Right kidney (tissue), 1 donor: ENCODE measurements around the gene FXYD4.
"Not testable (repeated sequence)": the region's sequence is repeated elsewhere in the genome, so short reads cannot be mapped to it uniquely, and the experiment has no call there.

Experiments
- DNase-seq: peaks from one replicate; pipeline ENCODE4 v3.0.0-alpha.2; 2016

FXYD4 gene

GRCh38 chr10:43376046-43376635 is 4.7 kb downstream of the FXYD4 start:
- DNase-seq, result no peak

- peak; percentile 35 for DNase-seq
These were observed 5.5 kb downstream of the FXYD4 start for GRCh38 chr10:43376828-43377423.

GRCh38 chr10:43377424-43377883 is 6.0 kb downstream of the FXYD4 start:
- DNase-seq, result peak; percentile 35

- no peak for DNase-seq
These were observed 9.3 kb downstream of the FXYD4 start for GRCh38 chr10:43380610-43381222.

- no peak for DNase-seq
These were observed 12.0 kb downstream of the FXYD4 start for GRCh38 chr10:43383204-43383971.

GRCh38 chr10:43384252-43385221 is 13.1 kb downstream of the FXYD4 start:
- no peak for DNase-seq

- no peak for DNase-seq
These were observed 14.1 kb downstream of the FXYD4 start for GRCh38 chr10:43385412-43386004.

GRCh38 chr10:43386549-43386948 is 15.1 kb downstream of the FXYD4 start:
- DNase-seq, result no peak

- DNase-seq, result no peak
These were observed 15.7 kb downstream of the FXYD4 start for GRCh38 chr10:43386981-43387677.

GRCh38 chr10:43387678-43388032 is 16.2 kb downstream of the FXYD4 start:
- DNase-seq, result no peak

- no peak for DNase-seq
These were observed 18.4 kb downstream of the FXYD4 start for GRCh38 chr10:43389867-43390266.

GRCh38 chr10:43390333-43390732 is 18.9 kb downstream of the FXYD4 start:
- DNase-seq, result no peak

- no peak for DNase-seq
These were observed 19.3 kb downstream of the FXYD4 start for GRCh38 chr10:43390759-43391158.

- no peak for DNase-seq
These were observed 20.1 kb downstream of the FXYD4 start for GRCh38 chr10:43391496-43391895.

- no peak for DNase-seq
These were observed 21.3 kb downstream of the FXYD4 start for GRCh38 chr10:43392748-43393147.

GRCh38 chr10:43393186-43393585 is 21.8 kb downstream of the FXYD4 start:
- not testable (repeated sequence) for DNase-seq

- no peak for DNase-seq
These were observed 22.3 kb downstream of the FXYD4 start for GRCh38 chr10:43393606-43394360.

- DNase-seq, result no peak
These were observed 23.4 kb downstream of the FXYD4 start for GRCh38 chr10:43394868-43395267.

GRCh38 chr10:43395571-43396060 is 24.2 kb downstream of the FXYD4 start:
- no peak for DNase-seq
